Measurements from ENCODE around the gene FAF2. TPM values are rescaled to one million over a fixed set of nuclear protein-coding genes. Genes with fewer than 3 reads are reported as not detected.

The FAF2 gene
- total and polyA plus RNA-seq, 10 of the 15 experiments (the other 5 are each of a cell fraction or from before 2014, with no cell fraction given) = 19.0 to 45.1 (median 35.6) TPM

DNA sequence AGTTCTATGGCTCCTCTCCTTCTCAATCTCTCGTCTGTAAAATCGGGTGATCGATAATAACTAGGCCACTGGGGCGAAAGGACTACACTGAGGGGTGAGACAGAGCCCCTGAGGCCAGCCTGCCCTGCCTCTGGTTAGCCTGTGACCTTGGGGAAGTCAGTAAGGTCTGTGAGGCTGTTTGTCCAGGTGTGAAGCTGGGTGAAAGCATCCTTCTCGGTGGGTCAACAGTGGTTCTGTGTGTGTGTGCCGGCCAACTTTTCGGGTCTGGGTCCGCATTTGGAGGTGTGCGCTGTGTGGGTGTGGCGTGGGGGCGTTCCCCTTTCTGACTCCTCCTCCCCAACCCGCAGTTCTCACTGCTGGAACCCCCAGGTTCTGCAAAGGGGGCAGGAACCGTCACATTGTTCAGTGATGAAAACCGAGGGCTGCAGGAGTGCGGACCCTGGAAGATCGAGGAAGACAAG, 94.0 kb downstream of the FAF2 start:
- Histone ChIP-seq H3K79me2 (ENCODE audit: control insufficient read depth, insufficient read depth, low read length) (0 out of 2 replicates have a peak, but pooled peaks cover 1% of the 10 kb centered on the region), H3K27ac (ENCODE audit: control insufficient read depth, insufficient read depth) (peak overlapping the region; percentile 50; the same call in 1 of the 2 replicates), H3K9me3 (replicated peaks; ENCODE audit: control insufficient read depth, insufficient read depth, low read length) (no peaks in the 10 kb centered on the region), H3K4me1 (ENCODE audit: control insufficient read depth, insufficient read depth, low read length) (peaks cover 17% of the 10 kb centered on the region), H3K9ac (ENCODE audit: control insufficient read depth, insufficient read depth, low read length) (peak overlapping the region; percentile 57; the same call in 1 of the 2 replicates), H2AFZ (ENCODE audit: control insufficient read depth, low read depth, low read length) (peak overlapping the region; percentile 67), H4K20me1 (ENCODE audit: control insufficient read depth, insufficient read depth) (no peaks in the 10 kb centered on the region), H3K27me3 (replicated peaks in 1 of 2; ENCODE audit: control insufficient read depth in 2 of 2, insufficient read depth in 2 of 2, low read length in 1 of 2) (no peaks in the 10 kb centered on the region), H3K36me3 (ENCODE audit: control insufficient read depth in 2 of 2, insufficient read depth in 2 of 2, low read length in 1 of 2) (no peaks in the 10 kb centered on the region), H3K4me2 (ENCODE audit: control insufficient read depth, insufficient read depth) (peak overlapping the region; percentile 82), H3K4me3 (peak overlapping the region; percentile 88)
- RAD21 ChIA-PET (ENCODE audit: unreplicated experiment) = interaction anchor here (1.4 to 2.4 kb wide), 3 partner anchors 8 to 126 kb away, joined by 3 to 17 read pairs (median 5); partner anchors contain the start of gene CLTB
- DNase-seq (ENCODE audit: low read depth, low spot score) (no peak), FAIRE-seq (peak; percentile 31), ATAC-seq (peak; percentile 16)
- 8% methylated on average over 16 of the region's 16 CpGs for WGBS (ENCODE audit: insufficient coverage, insufficient replicate concordance, low lambda C conversion rate, missing lambda C conversion rate)
- TF ChIP-seq TCF7 (IDR thresholded peaks at IDR 0.05; ENCODE audit: borderline replicate concordance) = no peak
- peak; percentile 38; the same call in 1 of the 2 replicates for TF ChIP-seq SPI1 (IDR thresholded peaks at IDR 0.05; ENCODE audit: borderline replicate concordance, insufficient read depth, low read depth, low read length)
- TF ChIP-seq EGR1 (IDR thresholded peaks at IDR 0.05; ENCODE audit: borderline replicate concordance in 1 of 2, low read depth in 2 of 2, low read length in 2 of 2) = 0 out of 3 replicates have a peak, but pooled peaks of 1 of the 2 experiments have one; percentile 31
- TF ChIP-seq FOXM1 (IDR thresholded peaks at IDR 0.05; ENCODE audit: low read depth, low read length) = no peak
- no peak for TF ChIP-seq ZNF217 (IDR thresholded peaks at IDR 0.05)
- POLR2A ChIA-PET = no interaction called here
- no TSS peak for BruUV-seq (replicated peaks)
- SMC1A ChIA-PET (ENCODE audit: uncharacterized antibody, unreplicated experiment) = interaction anchor here (1.0 to 1.7 kb wide), 2 partner anchors 8 to 92 kb away, joined by 5 to 7 read pairs; no protein-coding TSS in a partner anchor
- intact Hi-C loops (cut with micrococcal nuclease; ENCODE audit: unreplicated experiment) = no loop called here
- in situ Hi-C loops (cut with MboI) = no loop called here
- CTCF ChIA-PET = interaction anchor here (0.7 to 2.7 kb wide), 6 partner anchors 8 to 180 kb away, joined by 3 to 18 read pairs (median 4); partner anchors contain the start of genes CLTB and KIAA1191

Data from GM12878 (cell line).